SK-N-DZ (cell line): ENCODE measurements around the gene LSMEM2.
"Not testable (repeated sequence)": the region's sequence is repeated elsewhere in the genome, so short reads cannot be mapped to it uniquely, and the experiment has no call there.

Experiments used
- DNase-seq: peaks from one replicate; pipeline ENCODE4 v3.0.0-alpha.2; 2015; ENCODE audit warnings: low spot score

LSMEM2 gene

DNA sequence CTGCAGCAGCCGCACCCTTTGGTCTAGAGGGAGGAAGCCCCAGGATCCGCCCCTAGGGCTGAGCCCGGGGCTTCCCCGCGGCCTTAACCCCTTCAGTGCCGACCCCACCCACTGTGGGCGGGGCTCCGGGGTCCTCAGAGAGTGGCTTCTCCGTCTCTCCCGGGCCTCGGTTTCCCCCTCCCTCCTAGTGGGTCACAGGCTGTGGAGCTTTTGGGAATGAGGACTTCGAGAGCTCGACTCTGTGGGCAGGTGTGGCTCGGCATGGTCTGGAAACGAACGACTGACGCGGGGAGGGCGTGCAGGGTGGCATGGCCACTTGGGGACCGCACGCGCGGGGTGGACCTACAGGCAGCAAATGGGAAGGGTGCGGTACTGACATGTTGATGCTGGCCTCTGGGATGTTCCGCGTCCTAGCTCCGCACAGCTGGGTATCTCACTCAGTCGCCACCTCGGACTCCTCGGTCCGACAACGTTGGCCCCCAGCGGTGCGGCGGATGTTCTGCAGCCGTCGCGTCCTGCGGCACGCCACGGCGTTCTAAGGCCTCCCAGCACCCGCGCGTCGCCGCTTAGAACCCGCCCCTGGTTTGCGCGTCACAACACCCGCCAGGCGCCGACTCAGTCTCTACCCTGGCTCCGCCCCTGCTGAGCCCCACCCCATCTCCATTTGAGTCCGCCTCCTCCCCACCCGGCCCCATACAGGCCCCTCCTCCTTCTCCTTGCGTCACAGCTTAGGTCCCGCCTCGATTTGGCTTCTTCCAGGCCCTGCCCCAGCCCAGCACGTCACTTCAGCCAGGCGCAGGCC is 20.1 kb downstream of the LSMEM2 start, which contains the start of the genes HYAL3 and NAA80:
Gene HYAL3 (minus strand): TSS at position 570 of the 802 bp plus-strand sequence. CDS start 3,803 bp downstream, outside the sequence.
Gene NAA80 (minus strand): TSS at position 570 of the 802 bp plus-strand sequence. CDS start 1,942 bp downstream, outside the sequence.
- DNase-seq, result peak; percentile 97

DNA sequence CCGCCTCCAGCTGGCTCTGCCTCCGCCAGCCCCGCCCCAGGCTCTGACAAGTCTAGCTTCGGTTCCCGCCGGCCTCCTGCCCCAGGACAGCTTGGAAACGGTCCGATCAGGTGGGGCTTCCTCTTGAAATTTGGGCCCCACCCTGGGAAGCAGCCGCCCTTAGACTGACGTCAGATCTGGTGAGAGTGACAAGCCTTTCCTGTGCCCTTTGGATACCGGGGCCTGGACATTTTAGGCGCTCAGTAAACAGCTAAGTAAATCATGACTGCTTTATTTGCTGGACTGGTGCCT is 20.7 kb downstream of the LSMEM2 start:
- no peak for DNase-seq

DNA sequence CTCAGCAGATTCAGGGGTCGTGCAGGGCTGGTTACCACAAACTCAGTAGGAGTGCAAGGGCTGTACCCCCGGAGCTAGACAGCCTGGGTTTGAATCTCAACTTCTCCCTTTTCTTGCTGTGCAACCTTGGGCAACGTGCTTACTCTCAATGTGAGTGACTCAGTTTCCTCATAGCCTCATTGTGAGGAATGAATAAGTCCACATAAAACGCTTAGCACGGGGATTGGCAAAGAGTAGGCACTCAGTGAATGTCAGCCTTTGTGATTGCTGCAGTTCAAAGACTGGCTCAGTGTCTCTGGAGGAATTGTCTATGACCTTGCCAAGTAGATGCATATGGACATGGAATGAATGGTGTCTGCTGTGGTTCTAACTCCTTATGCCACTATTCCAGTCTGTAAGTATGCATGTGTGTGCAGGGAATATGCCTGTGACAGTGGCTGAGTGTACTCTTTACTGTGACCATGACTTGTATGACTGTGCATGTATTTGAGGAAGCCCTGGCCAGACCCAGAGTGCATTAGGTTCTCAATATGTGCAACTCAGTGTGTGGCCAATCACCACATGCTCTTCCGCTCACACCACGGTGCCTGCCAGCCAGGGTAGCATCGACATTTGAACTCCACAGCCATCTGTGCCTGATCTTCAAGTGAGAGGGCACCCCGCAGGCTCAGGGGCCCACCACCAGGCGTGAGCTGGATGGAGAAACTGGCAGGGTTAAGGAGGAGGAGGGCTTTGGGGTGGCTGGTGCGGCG is 21.2 kb downstream of the LSMEM2 start:
- DNase-seq, result no peak

DNA sequence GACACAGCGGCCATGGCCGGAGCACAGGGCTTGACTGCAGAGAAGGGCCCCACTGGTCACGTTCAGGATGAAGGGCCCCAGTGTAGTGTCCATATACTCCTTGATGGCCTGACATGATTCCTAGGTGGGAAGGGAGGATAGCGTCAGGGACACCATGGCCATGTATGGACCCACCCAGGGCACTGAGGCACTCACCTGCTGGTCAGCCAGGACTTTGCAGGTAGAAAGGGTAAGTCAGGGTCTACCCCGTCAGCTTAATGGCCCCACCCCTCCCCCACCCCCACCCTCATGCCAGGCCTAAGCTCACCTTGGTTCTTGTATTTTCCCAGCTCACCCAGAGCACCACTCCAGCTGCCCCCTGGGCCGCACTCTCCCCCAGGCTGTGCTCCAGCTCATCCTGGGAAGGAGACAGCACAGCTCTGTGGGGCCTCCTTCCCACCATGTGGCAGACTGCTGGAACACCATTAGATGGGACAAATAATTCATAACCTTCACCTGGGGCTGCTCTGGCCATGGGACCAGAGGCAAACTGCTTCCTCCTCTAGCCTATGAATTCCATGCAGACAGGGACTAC is 21.9 kb downstream of the LSMEM2 start:
- DNase-seq, result no peak

DNA sequence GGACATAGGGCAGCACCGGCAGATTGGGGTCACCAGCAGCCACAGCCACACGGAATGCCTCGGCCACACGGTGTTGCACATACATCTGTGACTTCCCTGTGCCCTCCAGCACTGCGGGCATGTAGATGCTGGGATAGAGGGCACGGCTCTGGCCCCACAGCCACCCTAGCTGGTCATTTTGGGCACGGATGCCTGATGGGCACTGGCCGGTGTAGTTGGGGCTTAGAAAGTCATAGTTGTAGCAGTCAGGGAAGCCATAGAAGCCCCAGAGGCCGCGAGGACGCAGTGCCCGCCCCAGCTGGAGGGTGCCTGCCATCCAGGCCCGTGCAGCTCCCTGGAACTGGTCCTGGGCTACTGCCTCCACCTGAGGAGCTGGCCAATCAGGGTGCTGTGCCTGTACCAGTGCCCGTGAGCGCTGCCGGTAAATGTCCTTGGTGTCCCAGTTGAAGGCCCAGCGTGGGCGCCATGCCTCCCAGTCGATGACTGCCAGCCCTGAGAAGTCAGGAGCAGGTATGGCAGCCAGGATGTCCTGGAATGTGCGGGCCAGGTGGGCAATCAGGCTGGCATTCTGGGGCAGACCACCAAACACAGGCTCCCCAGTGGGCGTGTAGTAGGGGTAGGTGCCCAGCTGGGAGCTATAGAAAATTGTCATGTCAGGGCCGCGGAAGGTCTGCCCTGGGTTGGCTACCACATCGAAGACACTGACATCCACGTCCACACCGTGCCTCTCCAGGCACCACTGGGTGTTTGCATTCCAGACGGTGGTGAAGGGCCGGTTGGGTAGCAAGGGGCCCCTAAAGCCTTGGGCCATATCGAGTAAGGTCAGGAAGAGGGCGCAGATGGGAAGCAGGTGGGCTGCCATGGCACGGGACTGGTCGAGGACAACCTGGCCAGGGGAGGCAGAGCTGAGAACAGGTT is 23.5 kb downstream of the LSMEM2 start:
- DNase-seq, result no peak

DNA sequence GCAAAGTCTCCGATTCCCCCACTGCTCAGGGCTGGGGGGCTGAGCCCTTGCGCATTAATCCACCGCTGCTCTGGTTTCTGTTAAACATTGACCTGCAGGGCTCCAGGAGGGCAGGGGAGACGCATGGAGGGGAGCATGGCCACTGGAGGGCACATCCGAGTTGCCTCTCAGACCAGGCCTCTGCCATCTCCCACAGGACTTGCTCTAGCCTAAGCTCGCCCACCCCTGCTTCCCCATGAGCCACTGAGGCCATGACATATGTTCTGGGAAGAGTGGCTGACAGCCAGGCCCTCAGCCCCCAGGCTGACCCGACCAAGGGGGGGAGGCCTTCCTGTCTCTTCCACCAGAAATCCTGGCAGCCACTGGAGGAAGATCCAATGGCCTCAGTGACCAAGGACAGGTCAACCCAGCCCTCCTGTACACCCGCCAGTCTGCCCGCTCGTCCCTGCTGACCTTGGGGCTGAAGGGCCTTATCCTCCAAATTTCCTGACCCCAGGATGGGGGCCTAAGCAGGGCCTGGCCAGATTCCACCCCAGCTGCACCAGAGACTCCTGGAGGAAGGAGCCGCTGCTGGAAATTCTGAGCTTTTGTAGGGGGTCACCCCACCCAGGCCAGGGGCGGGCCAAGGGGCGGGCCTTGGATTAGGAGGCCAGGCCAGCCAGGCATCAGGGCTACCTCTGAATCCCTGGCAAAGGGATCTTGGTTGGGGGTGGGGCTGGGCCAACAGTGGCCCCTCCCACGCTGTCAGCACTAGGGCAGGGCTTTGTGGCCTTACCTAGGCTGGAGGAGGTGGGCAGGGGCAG is 24.3 kb downstream of the LSMEM2 start, which contains the start of gene HYAL1:
Gene HYAL1 (minus strand): TSS at position 562 of the 803 bp plus-strand sequence. CDS start 618 bp downstream, outside the sequence.
- peak; percentile 71 for DNase-seq

DNA sequence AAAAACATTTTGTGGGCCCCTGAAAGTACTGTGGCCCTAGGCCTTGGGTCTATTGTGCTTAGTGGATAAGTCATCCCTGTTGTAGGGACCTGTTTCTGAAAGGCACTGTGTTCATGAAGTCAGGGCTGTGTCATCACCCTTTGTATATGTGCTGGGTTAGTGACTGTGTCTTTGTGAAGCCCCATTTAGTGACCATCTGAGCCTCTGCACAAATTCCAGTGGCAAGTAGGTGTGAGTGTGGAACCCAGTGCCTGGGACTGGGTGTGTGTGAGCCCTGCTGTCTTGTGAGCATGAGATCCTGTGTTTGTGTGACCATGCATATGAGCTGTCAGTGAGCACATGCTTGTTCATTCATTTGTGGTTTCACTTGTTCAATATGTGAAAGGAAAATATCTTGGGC is 25.7 kb downstream of the LSMEM2 start:
- no peak for DNase-seq

DNA sequence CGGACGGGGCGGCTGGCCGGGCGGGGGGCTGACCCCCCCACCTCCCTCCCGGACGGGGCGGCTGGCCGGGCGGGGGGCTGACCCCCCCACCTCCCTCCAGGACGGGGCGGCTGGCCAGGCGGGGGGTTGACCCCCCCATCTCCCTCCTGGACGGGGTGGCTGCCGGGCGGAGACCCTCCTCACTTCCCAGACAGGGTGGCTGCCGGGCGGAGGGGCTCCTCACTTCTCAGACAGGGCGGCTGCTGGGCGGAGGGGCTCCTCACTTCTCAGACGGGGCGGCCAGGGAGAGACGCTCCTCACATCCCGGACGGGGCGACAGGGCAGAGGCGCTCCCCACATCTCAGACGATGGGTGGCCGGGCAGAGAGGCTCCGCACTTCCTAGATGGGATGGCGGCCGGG is 33.2 kb downstream of the LSMEM2 start:
- not testable (repeated sequence) for DNase-seq

DNA sequence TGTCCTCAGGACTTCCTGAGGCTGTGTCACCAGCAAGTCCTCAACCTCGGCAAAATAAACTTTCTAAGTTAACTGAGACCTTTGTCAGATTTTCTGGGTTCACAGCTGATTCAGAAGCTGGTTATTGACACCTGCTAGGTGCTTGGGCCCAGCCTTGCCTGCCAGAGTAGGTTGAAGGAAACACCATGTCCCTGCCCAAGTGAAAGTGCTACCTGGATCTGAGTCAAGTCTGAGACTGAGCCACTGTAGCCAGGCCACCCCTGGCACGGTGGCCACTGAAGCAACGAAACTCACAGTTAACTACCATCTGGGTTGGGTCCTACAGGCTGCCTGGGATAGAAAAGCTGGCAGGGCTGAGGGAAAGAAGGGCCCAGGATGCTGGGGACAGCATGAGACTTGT is 35.5 kb downstream of the LSMEM2 start:
- DNase-seq, result no peak

DNA sequence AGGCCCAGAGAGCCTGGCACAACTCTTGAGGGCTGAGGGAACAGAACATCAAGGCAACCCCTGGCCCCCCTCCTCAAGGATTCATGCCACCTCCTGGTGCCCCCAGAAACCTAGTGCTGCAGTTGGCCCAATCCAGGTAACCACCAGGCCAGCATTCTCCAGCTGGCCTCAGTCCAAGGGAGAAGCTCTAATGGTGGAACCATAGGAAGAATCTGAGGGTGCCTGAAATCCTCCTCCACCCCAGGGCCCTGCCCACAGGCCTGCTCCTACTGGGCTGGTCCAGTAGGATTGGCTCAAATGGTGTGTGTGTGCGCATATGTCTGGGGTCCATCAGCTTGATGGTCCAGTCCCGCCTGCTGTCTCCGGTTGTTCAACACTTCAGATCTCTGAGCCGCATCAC is 35.9 kb downstream of the LSMEM2 start:
- DNase-seq, result no peak

DNA sequence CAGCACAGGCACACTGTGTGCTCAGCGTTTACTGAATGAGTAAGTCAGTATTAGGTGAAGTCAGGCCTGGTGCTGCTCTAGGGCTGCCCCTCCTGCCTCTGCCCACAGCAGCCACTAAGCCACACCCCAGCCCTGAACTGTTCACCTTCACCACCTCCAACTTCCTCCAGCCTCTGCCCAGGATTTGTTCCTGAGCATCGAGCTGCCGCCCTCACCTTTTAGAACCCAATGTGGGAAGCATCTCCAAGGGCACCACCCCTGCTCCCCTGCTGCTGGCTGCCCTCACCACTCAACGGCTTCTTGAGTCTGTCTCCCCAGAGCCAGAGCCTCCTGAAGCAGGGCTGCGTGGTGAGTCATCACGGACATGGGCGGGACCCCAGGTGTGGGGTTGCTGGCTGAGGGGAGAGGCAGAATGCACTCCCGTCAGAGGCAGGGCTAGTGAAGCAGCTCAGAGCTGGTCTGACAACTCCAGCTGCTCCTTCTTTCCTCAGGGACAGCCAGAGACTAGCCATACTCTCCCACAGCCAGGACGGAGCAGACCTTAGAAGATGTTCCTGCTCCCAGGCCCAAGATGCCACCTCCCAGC is 37.9 kb downstream of the LSMEM2 start:
- no peak for DNase-seq

DNA sequence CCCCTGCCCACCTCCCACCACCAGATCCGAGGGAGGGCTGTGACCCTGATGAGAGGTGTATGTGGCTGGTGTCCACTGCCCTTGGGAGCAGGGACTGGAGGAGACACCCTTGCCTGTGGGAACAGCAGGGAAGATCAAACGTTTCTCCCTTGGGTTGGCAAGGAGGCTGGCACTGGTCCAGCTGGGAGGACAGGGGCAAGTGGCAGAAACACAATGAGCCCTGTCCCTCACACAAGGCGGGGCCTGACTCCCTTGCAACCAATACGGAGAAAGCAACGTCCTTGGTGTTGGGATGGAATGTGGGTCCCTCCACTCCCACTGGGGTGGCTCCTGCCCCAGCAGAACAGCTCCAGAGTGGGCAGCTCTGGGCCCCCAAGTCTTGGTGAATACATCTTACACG is 38.4 kb downstream of the LSMEM2 start:
- DNase-seq, result no peak

DNA sequence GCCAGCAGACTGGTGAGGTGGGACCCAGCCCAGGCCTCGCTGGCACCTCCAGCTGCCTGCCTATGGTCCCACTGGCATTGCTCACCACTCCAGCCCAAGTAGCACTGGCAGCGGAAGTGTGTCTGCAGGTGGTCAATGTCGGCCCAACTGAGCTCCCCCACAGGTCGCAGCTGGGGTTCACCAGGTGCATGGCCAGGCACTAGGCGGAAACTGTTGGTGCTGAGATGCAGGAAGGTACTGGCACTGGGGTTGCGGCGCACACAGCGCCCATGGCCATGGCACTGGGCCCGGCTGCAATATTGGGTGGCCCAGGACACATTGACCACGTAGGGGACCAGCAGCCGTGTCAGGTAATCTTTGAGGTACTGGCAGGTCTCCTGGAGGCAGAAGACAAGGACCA is 39.3 kb downstream of the LSMEM2 start:
- no peak for DNase-seq

DNA sequence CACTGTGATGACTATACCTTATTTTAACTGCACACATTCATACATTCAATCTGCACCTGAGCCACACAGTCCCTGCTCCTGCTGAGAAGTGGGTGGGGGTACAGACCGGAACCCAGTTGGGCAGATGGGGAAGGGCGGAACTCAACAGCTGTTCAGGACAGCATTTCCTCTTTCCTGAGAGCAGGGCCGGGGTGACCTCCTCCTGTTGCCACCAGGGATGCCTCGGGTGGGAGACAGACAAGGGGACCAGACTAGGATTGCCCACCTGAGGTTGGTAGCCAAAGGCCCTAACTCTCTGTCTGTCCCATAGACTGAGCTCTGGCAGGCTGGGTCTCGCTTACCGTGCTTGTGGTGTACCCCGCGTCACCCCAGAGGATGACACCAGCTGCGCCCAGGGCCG is 39.7 kb downstream of the LSMEM2 start:
- no peak for DNase-seq

DNA sequence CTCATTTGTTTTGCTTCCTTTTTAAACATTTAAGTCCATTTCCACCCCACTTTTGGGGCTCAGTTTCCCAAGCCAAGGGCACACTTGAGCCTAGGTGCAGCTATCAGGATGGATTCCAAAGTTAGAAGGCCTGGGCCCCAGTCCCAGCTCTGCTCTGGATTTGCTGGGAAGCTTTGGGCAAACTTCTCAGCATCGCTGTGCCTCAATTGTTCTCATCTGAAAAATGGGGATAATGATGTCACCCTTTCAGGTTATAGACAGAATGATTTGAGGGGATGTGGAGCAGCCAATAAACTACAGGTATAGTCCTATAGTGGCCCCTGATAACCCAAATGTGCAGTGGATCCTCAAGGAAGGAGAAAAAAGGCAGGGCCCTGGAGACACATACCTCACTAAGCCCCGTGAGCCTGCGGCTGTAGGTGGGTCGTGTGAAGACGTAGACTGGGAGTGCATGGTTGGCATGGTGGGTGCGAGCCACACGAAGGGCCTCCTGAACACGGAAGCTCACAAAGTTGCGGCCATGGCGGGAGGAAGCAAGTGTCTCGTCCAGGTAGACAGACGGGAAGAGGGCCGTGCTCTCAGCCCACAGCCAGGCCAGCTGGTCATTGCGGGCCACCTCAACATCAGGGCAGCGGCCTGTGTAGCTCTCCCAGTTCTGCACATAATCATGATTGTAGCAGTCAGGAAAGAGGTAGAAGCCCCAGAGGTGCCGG is 40.5 kb downstream of the LSMEM2 start:
- DNase-seq, result no peak

DNA sequence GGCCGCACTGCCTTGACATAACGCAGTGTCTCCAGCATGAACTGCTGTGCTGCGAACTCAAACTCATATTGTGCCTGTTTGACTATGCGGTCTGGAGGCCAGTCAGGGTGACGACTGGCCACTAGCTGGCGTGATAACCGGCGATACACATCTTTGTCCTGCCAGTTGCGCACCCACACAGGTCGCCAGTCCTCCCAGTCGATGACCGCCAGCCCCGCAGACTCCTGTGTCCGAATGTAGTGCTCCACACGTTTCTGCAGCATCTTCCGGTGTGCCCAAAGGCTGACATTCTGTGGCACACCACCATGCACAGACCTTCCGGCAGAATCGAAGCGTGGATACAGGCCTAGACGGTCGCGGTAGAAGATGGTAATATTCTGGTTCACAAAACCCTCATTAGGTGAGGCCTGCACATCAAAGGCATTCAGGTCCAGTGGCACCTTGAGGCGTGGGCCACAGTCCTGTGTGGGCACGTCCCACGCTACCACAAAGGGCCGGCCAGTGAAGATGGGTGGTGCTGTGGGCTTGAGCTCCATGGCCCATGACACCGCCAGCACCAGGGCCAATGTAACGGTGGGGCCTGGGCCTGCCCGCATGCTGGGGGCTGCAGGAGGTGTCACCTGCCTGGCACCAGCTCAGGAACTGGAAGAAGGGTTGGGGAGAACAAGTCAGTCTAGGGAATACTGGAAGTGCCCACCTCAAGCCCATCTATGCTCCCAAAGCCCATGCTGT is 41.2 kb downstream of the LSMEM2 start:
- DNase-seq, result no peak

DNA sequence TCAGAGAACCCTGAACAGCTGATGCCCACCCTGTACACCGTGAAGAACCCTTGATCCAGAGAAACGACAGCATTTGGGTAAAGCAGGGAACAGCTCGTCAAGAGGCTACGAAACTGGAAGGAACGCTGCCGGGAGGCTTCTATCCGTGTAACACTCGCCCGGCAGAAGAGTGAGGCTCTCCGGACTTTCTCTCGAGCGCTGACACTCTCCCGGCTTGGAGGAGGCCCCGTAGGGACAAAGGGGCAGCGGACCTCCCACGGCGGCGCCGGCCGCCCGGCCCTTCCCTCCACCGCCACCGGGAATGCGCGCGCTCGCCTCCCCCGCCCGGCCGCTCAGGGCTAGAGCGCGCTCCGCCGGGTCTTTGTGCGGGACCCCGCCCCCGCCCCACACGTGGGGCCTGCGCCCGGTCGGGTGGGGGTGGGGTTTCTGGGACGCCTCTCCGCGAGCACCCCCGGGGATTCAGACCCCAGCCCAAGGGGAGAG is 42.0 kb downstream of the LSMEM2 start:
- peak; percentile 67 for DNase-seq

DNA sequence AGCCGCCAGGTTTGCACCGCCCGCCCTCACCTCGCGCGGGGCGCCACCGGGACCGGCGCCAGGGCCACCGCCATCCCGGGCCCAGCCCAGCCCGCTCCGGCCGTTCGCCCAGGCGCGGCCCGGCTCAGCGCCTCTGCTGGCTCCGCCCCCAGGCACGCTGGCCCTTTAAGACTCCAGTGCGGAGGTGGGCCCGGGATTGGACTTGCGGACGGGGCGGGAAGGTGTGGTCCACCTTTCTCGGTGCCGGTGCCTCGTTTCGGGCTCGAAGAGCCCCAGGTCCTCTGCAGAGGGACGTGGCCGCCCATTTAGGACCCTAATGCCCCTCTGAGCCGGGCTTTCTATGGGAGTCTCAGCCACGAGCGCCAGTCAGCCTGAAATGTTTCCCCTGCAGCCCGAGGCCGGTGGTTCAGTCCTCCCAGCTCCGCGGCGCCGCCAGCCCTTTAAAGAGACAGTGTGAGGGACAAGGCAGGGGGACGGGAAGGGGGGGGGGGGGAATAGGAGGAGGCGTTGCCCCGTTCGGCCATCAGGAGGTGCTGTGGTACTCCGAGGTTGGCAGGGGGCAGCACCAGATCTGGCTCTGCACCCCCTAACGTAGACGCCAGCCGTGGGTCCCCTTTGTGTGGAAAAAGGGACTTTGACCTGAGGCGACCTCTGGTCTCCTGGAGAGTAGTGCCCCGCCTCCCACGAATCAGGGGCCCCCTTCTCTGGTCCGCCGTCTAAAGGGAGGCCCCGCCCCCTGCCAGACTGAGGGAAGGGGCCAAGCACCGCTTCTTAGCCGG is 42.6 kb downstream of the LSMEM2 start:
- peak; percentile 89 for DNase-seq
